Measurements from ENCODE around the gene RBM10. TPM values are rescaled to one million over a fixed set of nuclear protein-coding genes. Genes with fewer than 3 reads are reported as not detected.

The RBM10 gene
- polyA plus RNA-seq, 1 donor = 39.5 TPM

- no peak overlapping the region for H3K27ac ChIP-seq (ENCODE audit: low read length)
- no CpG with 5 or more reads among the region's 9 CpGs for WGBS (ENCODE audit: insufficient coverage, low lambda C conversion rate)
- peaks cover 50% of the 10 kb centered on the region for H3K36me3 ChIP-seq (ENCODE audit: control insufficient read depth, insufficient read depth, low read length)
- H3K9me3 ChIP-seq (ENCODE audit: control insufficient read depth, low read depth, low read length) = no peaks in the 10 kb centered on the region
- no peaks in the 10 kb centered on the region for H3K27me3 ChIP-seq (ENCODE audit: control insufficient read depth, insufficient read depth, low read length)
- H3K4me1 ChIP-seq (ENCODE audit: control insufficient read depth, insufficient read depth, low read length) = peaks cover 2% of the 10 kb centered on the region
- H3K4me3 ChIP-seq (ENCODE audit: low read length) = no peak overlapping the region
- DNase-seq = no peak
These were observed 82.2 kb downstream of the RBM10 start for GRCh38 chrX:47227334-47227583.

- H3K27ac ChIP-seq (ENCODE audit: low read length) = no peak overlapping the region
- H3K27me3 ChIP-seq (ENCODE audit: control insufficient read depth, insufficient read depth, low read length) = no peaks in the 10 kb centered on the region
- H3K4me3 ChIP-seq (ENCODE audit: low read length) = no peak overlapping the region
- H3K9me3 ChIP-seq (ENCODE audit: control insufficient read depth, low read depth, low read length) = no peaks in the 10 kb centered on the region
- WGBS (ENCODE audit: insufficient coverage, low lambda C conversion rate) = no CpG with 5 or more reads among the region's 12 CpGs
- H3K4me1 ChIP-seq (ENCODE audit: control insufficient read depth, insufficient read depth, low read length) = peaks cover 4% of the 10 kb centered on the region
- H3K36me3 ChIP-seq (ENCODE audit: control insufficient read depth, insufficient read depth, low read length) = peaks cover 41% of the 10 kb centered on the region
- DNase-seq = no peak
These were observed 83.7 kb downstream of the RBM10 start for GRCh38 chrX:47228550-47229270.

GRCh38 chrX:47229427-47229826 is 84.4 kb downstream of the RBM10 start:
- Histone ChIP-seq H3K27me3 (ENCODE audit: control insufficient read depth, insufficient read depth, low read length) (no peaks in the 10 kb centered on the region), H3K9me3 (ENCODE audit: control insufficient read depth, low read depth, low read length) (no peaks in the 10 kb centered on the region), H3K36me3 (ENCODE audit: control insufficient read depth, insufficient read depth, low read length) (peaks cover 34% of the 10 kb centered on the region), H3K4me3 (ENCODE audit: low read length) (no peak overlapping the region), H3K27ac (ENCODE audit: low read length) (no peak overlapping the region), H3K4me1 (ENCODE audit: control insufficient read depth, insufficient read depth, low read length) (peaks cover 4% of the 10 kb centered on the region)
- no peak for DNase-seq
- no CpG with 5 or more reads among the region's 6 CpGs for WGBS (ENCODE audit: insufficient coverage, low lambda C conversion rate)

- peaks cover 26% of the 10 kb centered on the region for H3K36me3 ChIP-seq (ENCODE audit: control insufficient read depth, insufficient read depth, low read length)
- peaks cover 4% of the 10 kb centered on the region for H3K4me1 ChIP-seq (ENCODE audit: control insufficient read depth, insufficient read depth, low read length)
- WGBS (ENCODE audit: insufficient coverage, low lambda C conversion rate) = 100% methylated on average over 2 of the region's 5 CpGs
- no peak overlapping the region for H3K27ac ChIP-seq (ENCODE audit: low read length)
- no peak for DNase-seq
- no peak overlapping the region for H3K4me3 ChIP-seq (ENCODE audit: low read length)
- no peaks in the 10 kb centered on the region for H3K9me3 ChIP-seq (ENCODE audit: control insufficient read depth, low read depth, low read length)
- H3K27me3 ChIP-seq (ENCODE audit: control insufficient read depth, insufficient read depth, low read length) = no peaks in the 10 kb centered on the region
These were observed 85.3 kb downstream of the RBM10 start for GRCh38 chrX:47230136-47230868.

- no peak for DNase-seq
- peaks cover 17% of the 10 kb centered on the region for H3K36me3 ChIP-seq (ENCODE audit: control insufficient read depth, insufficient read depth, low read length)
- WGBS (ENCODE audit: insufficient coverage, low lambda C conversion rate) = no CpG with 5 or more reads among the region's 2 CpGs
- no peak overlapping the region for H3K27ac ChIP-seq (ENCODE audit: low read length)
- no peak overlapping the region for H3K4me3 ChIP-seq (ENCODE audit: low read length)
- no peaks in the 10 kb centered on the region for H3K9me3 ChIP-seq (ENCODE audit: control insufficient read depth, low read depth, low read length)
- no peaks in the 10 kb centered on the region for H3K27me3 ChIP-seq (ENCODE audit: control insufficient read depth, insufficient read depth, low read length)
- H3K4me1 ChIP-seq (ENCODE audit: control insufficient read depth, insufficient read depth, low read length) = peaks cover 4% of the 10 kb centered on the region
These were observed 86.1 kb downstream of the RBM10 start for GRCh38 chrX:47231167-47231566.

GRCh38 chrX:47232197-47232802 is 87.3 kb downstream of the RBM10 start:
- Histone ChIP-seq H3K4me3 (ENCODE audit: low read length) (peak overlapping the region; percentile 98), H3K27ac (ENCODE audit: low read length) (peak overlapping the region; percentile 100), H3K36me3 (ENCODE audit: control insufficient read depth, insufficient read depth, low read length) (peaks cover 6% of the 10 kb centered on the region), H3K27me3 (ENCODE audit: control insufficient read depth, insufficient read depth, low read length) (no peaks in the 10 kb centered on the region), H3K9me3 (ENCODE audit: control insufficient read depth, low read depth, low read length) (no peaks in the 10 kb centered on the region), H3K4me1 (ENCODE audit: control insufficient read depth, insufficient read depth, low read length) (peaks cover 4% of the 10 kb centered on the region)
- no CpG with 5 or more reads among the region's 8 CpGs for WGBS (ENCODE audit: insufficient coverage, low lambda C conversion rate)
- no peak for DNase-seq

- Histone ChIP-seq H3K27me3 (ENCODE audit: control insufficient read depth, insufficient read depth, low read length) (no peaks in the 10 kb centered on the region), H3K9me3 (ENCODE audit: control insufficient read depth, low read depth, low read length) (no peaks in the 10 kb centered on the region), H3K27ac (ENCODE audit: low read length) (peak within 1 kb of the TSS; percentile 100), H3K4me3 (ENCODE audit: low read length) (peak within 1 kb of the TSS; percentile 98), H3K36me3 (ENCODE audit: control insufficient read depth, insufficient read depth, low read length) (peaks cover 6% of the 10 kb centered on the region), H3K4me1 (ENCODE audit: control insufficient read depth, insufficient read depth, low read length) (peaks cover 4% of the 10 kb centered on the region)
- DNase-seq = peak; percentile 40 to 57
- no CpG with 5 or more reads among the region's 46 CpGs for WGBS (ENCODE audit: insufficient coverage, low lambda C conversion rate)
These were observed 87.8 kb downstream of the RBM10 start, which contains the start of gene USP11 for GRCh38 chrX:47232803-47233332. Gene USP11, plus strand, starts transcription at chrX:47233009. Its CDS starts 35 bp downstream, at chrX:47233044.

GRCh38 chrX:47233333-47234113 is 88.5 kb downstream of the RBM10 start:
- 0% methylated on average over 2 of the region's 51 CpGs for WGBS (ENCODE audit: insufficient coverage, low lambda C conversion rate)
- no peaks in the 10 kb centered on the region for H3K27me3 ChIP-seq (ENCODE audit: control insufficient read depth, insufficient read depth, low read length)
- peak; percentile 94 to 97 for DNase-seq
- peaks cover 4% of the 10 kb centered on the region for H3K4me1 ChIP-seq (ENCODE audit: control insufficient read depth, insufficient read depth, low read length)
- peaks cover 4% of the 10 kb centered on the region for H3K36me3 ChIP-seq (ENCODE audit: control insufficient read depth, insufficient read depth, low read length)
- peak overlapping the region; percentile 98 for H3K4me3 ChIP-seq (ENCODE audit: low read length)
- peak overlapping the region; percentile 100 for H3K27ac ChIP-seq (ENCODE audit: low read length)
- H3K9me3 ChIP-seq (ENCODE audit: control insufficient read depth, low read depth, low read length) = no peaks in the 10 kb centered on the region

- no peaks in the 10 kb centered on the region for H3K9me3 ChIP-seq (ENCODE audit: control insufficient read depth, low read depth, low read length)
- peaks cover under 1% of the 10 kb centered on the region for H3K36me3 ChIP-seq (ENCODE audit: control insufficient read depth, insufficient read depth, low read length)
- WGBS (ENCODE audit: insufficient coverage, low lambda C conversion rate) = 100% methylated on average over 1 of the region's 3 CpGs
- H3K27me3 ChIP-seq (ENCODE audit: control insufficient read depth, insufficient read depth, low read length) = no peaks in the 10 kb centered on the region
- H3K27ac ChIP-seq (ENCODE audit: low read length) = peak overlapping the region; percentile 100
- no peak for DNase-seq
- H3K4me1 ChIP-seq (ENCODE audit: control insufficient read depth, insufficient read depth, low read length) = peaks cover 4% of the 10 kb centered on the region
- peak overlapping the region; percentile 98 for H3K4me3 ChIP-seq (ENCODE audit: low read length)
These were observed 89.6 kb downstream of the RBM10 start for GRCh38 chrX:47234583-47234982.

GRCh38 chrX:47235691-47236103 is 90.7 kb downstream of the RBM10 start:
- DNase-seq = no peak
- peaks cover 11% of the 10 kb centered on the region for H3K36me3 ChIP-seq (ENCODE audit: control insufficient read depth, insufficient read depth, low read length)
- H3K4me3 ChIP-seq (ENCODE audit: low read length) = no peak overlapping the region
- no CpG with 5 or more reads among the region's 4 CpGs for WGBS (ENCODE audit: insufficient coverage, low lambda C conversion rate)
- H3K27ac ChIP-seq (ENCODE audit: low read length) = no peak overlapping the region
- H3K9me3 ChIP-seq (ENCODE audit: control insufficient read depth, low read depth, low read length) = no peaks in the 10 kb centered on the region
- no peaks in the 10 kb centered on the region for H3K27me3 ChIP-seq (ENCODE audit: control insufficient read depth, insufficient read depth, low read length)
- H3K4me1 ChIP-seq (ENCODE audit: control insufficient read depth, insufficient read depth, low read length) = peaks cover 4% of the 10 kb centered on the region
